G401 (cell line): Measurements from ENCODE around the gene GDF7. TPM values are rescaled to one million over a fixed set of nuclear protein-coding genes. Genes with fewer than 3 reads are reported as not detected.
"Not testable (repeated sequence)": the region's sequence is repeated elsewhere in the genome, so short reads cannot be mapped to it uniquely, and the experiment has no call there.

Experiments used
- DNase-seq: peaks from one replicate; pipeline ENCODE4 v3.0.0-alpha.2; 2015; ENCODE audit warnings: low spot score
- in situ Hi-C: cut with HindIII; loops from 2 replicates; pipeline ENCODE4 v1.10.0; 2016; ENCODE audit warnings: low sequenced_read_pairs, mixed read lengths
- total RNA-seq: library from RNA; depleted of rRNA; stranded (reverse); fragments of >200 nt; shearing (Covaris generic); gene quantifications from 2 replicates; pipeline ENCODE4 v1.2.3, GENCODE V29; 2014; rRNA removed

The GDF7 gene
- total RNA-seq, 1 experiment from 2014 or later = 0.37 TPM

GRCh38 chr2:20714412-20714811, 47.5 kb downstream of the GDF7 start:
- in situ Hi-C loops, DNase-seq: not testable (repeated sequence)

- DNase-seq, in situ Hi-C loops: not testable (repeated sequence)
Observed at GRCh38 chr2:20716164-20716563, 49.2 kb downstream of the GDF7 start.

DNA sequence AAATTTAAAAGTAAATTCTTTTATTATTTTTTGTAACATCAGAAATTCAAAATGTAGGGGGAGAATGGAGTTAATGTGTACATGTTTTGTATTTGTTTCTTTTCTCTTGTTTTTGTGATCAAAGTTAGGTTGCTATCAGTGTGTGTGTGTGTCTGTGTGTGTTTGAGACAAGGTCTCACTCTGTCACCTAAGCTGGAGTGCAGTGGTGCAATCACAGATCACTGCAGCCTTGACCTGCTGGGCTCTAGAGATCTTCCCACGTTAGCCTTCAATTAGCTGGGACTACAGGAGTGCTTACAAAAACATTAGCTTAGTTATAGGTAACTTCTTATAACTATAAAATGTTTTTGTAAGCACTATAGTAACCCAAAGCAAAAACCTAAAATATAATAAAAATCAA, 50.7 kb downstream of the GDF7 start:
- DNase-seq = no peak
- in situ Hi-C loops = no loop called here

GRCh38 chr2:20722592-20723240, 55.8 kb downstream of the GDF7 start:
- in situ Hi-C loops = no loop called here
- no peak for DNase-seq

GRCh38 chr2:20723543-20723942, 56.6 kb downstream of the GDF7 start:
- in situ Hi-C loops = no loop called here
- DNase-seq = no peak

- in situ Hi-C loops = no loop called here
- DNase-seq = no peak
Observed at GRCh38 chr2:20724500-20725053, 57.6 kb downstream of the GDF7 start.

GRCh38 chr2:20725782-20726181, 58.8 kb downstream of the GDF7 start:
- in situ Hi-C loops = no loop called here
- no peak for DNase-seq

DNA sequence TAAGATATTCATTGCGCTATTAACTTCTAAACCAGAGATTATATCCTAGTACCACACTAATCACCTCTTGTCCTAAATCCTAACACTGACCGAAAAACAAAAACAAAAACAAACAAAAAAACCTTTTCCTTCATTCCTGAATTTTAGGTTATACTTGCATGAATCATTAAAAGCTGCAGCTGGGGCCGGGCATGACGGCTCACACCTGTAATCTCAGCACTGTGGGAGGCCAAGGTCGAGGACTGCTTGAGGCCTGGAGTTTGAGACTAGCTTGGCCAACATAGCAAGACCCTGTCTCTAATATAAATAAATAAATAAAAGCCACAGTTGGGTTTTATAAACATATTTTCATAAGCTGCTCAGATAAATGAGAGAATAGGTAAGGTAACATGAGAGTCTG, 60.0 kb downstream of the GDF7 start:
- in situ Hi-C loops = no loop called here
- no peak for DNase-seq

- in situ Hi-C loops = no loop called here
- no peak for DNase-seq
Observed at GRCh38 chr2:20728114-20728758, 61.3 kb downstream of the GDF7 start.

Other genes with a start within 250 kb of the GDF7 start
- 274 and 317 TPM in 2 replicates for gene RHOB, start 220.1 kb upstream of the GDF7 start, total RNA-seq
- 47.6 and 53.7 TPM in 2 replicates for gene HS1BP3, start 16.0 kb upstream of the GDF7 start, total RNA-seq
- gene LDAH, start 156.0 kb downstream of the GDF7 start, total RNA-seq = 30.7 and 47.7 TPM in 2 replicates